Sigmoid colon (tissue), 4 donors: ENCODE data around the gene ARHGAP42.

Source experiments
- EP300 ChIP-seq, 4 donors: sonication (generic); formaldehyde crosslinking; IDR thresholded peaks; one replicate each; pipeline ENCODE4 v1.6.1; 2017; ENCODE audit warnings: antibody characterized with exemption in 4 of 4
- POLR2A ChIP-seq, 2 donors: fragments of 450-650 bp; IDR thresholded peaks; one replicate each; pipeline ENCODE4 v1.6.1; 2016; ENCODE audit warnings: antibody characterized with exemption in 2 of 2, mild to moderate bottlenecking in 2 of 2, moderate library complexity in 2 of 2
- POLR2AphosphoS5 ChIP-seq, 4 donors: sonication (generic); formaldehyde crosslinking; IDR thresholded peaks; one replicate each; pipeline ENCODE4 v1.6.1; 2017; ENCODE audit warnings: antibody characterized with exemption in 4 of 4
- TF ChIP-seq, protein P1 (sequence below), 4 experiments: fragments of 450-650 bp in 3 of 4; fragments of 200-600 bp in 1 of 4; IDR thresholded peaks; one replicate each; pipeline ENCODE4 v1.5.1; 2016 to 2019; ENCODE audit warnings: antibody characterized with exemption in 4 of 4, mild to moderate bottlenecking in 3 of 4, moderate library complexity in 2 of 4

DNA sequence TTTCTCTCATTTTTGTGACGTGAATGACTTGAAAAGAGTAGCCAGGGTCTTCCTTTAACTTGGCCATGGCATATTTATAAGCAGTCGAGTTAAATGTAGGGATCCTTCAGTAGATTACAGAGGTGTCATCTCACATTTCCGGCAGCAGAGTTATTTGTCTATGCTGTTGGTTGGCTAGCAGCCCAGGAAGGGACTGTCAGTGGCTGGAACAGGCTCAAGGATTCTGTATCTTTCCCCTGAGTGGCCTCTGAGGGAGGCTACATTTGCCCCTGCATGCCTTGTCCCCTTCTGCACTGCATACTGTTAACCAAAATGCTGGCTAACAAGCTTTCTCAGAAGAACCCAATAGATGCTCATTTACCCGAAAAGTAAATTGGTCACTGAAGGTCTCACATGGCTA is 254.9 kb downstream of the ARHGAP42 start:
- TF ChIP-seq, protein P1, sequence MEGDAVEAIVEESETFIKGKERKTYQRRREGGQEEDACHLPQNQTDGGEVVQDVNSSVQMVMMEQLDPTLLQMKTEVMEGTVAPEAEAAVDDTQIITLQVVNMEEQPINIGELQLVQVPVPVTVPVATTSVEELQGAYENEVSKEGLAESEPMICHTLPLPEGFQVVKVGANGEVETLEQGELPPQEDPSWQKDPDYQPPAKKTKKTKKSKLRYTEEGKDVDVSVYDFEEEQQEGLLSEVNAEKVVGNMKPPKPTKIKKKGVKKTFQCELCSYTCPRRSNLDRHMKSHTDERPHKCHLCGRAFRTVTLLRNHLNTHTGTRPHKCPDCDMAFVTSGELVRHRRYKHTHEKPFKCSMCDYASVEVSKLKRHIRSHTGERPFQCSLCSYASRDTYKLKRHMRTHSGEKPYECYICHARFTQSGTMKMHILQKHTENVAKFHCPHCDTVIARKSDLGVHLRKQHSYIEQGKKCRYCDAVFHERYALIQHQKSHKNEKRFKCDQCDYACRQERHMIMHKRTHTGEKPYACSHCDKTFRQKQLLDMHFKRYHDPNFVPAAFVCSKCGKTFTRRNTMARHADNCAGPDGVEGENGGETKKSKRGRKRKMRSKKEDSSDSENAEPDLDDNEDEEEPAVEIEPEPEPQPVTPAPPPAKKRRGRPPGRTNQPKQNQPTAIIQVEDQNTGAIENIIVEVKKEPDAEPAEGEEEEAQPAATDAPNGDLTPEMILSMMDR (IDR thresholded peaks at IDR 0.05) = no peak
- TF ChIP-seq POLR2A (IDR thresholded peaks at IDR 0.05) (no peak), POLR2AphosphoS5 (IDR thresholded peaks at IDR 0.05) (no peak), EP300 (IDR thresholded peaks at IDR 0.05) (no peak)
